ENCODE measurements around the gene SBDS. TPM values are rescaled to one million over a fixed set of nuclear protein-coding genes. Genes with fewer than 3 reads are reported as not detected.
"Not testable (repeated sequence)": the region's sequence is repeated elsewhere in the genome, so short reads cannot be mapped to it uniquely, and the experiment has no call there.

The SBDS gene
- total RNA-seq, 1 donor = 78.9 TPM

GRCh38 chr7:66994691-66995049, 716 bp downstream of the SBDS start:
- H3K4me1 ChIP-seq (ENCODE audit: insufficient read depth, low read length); H3K9me3 ChIP-seq (ENCODE audit: low read depth, low read length); H4K20me1 ChIP-seq (ENCODE audit: insufficient read depth, low read length); DNase-seq (ENCODE audit: insufficient read length, low spot score, missing footprints); H3K27me3 ChIP-seq (ENCODE audit: insufficient read depth, low read length): not testable (repeated sequence)
- peaks cover 31% of the 10 kb centered on the region for H3K79me2 ChIP-seq (ENCODE audit: insufficient read depth, low read length)
- H3K4me2 ChIP-seq (ENCODE audit: insufficient read depth, low read length) = peak overlapping the region; percentile 79
- peak overlapping the region; percentile 62 for H2AFZ ChIP-seq (ENCODE audit: low read length)
- TF ChIP-seq CTCF (IDR thresholded peaks at IDR 0.05; ENCODE audit: extremely low read depth, low read depth, low read length) = peak; percentile 40
- H3K27ac ChIP-seq (ENCODE audit: low read depth, low read length) = peak overlapping the region; percentile 97
- peak overlapping the region; percentile 86 for H3K4me3 ChIP-seq (ENCODE audit: insufficient read depth, low read length)
- H3K36me3 ChIP-seq (ENCODE audit: insufficient read depth, low read length) = peaks cover 16% of the 10 kb centered on the region

GRCh38 chr7:66994051-66994450, 1.3 kb downstream of the SBDS start:
- not testable (repeated sequence) for H2AFZ ChIP-seq (ENCODE audit: low read length); H3K9me3 ChIP-seq (ENCODE audit: low read depth, low read length); H3K27me3 ChIP-seq (ENCODE audit: insufficient read depth, low read length); H3K4me1 ChIP-seq (ENCODE audit: insufficient read depth, low read length); H4K20me1 ChIP-seq (ENCODE audit: insufficient read depth, low read length); DNase-seq (ENCODE audit: insufficient read length, low spot score, missing footprints)
- peak overlapping the region; percentile 86 for H3K4me3 ChIP-seq (ENCODE audit: insufficient read depth, low read length)
- peak overlapping the region; percentile 97 for H3K27ac ChIP-seq (ENCODE audit: low read depth, low read length)
- peaks cover 16% of the 10 kb centered on the region for H3K36me3 ChIP-seq (ENCODE audit: insufficient read depth, low read length)
- H3K4me2 ChIP-seq (ENCODE audit: insufficient read depth, low read length) = peak overlapping the region; percentile 79
- H3K79me2 ChIP-seq (ENCODE audit: insufficient read depth, low read length) = peaks cover 31% of the 10 kb centered on the region

- H3K4me2 ChIP-seq (ENCODE audit: insufficient read depth, low read length); H3K4me1 ChIP-seq (ENCODE audit: insufficient read depth, low read length); H3K27ac ChIP-seq (ENCODE audit: low read depth, low read length); H3K9me3 ChIP-seq (ENCODE audit: low read depth, low read length); H4K20me1 ChIP-seq (ENCODE audit: insufficient read depth, low read length); H3K4me3 ChIP-seq (ENCODE audit: insufficient read depth, low read length); H2AFZ ChIP-seq (ENCODE audit: low read length); DNase-seq (ENCODE audit: insufficient read length, low spot score, missing footprints); H3K27me3 ChIP-seq (ENCODE audit: insufficient read depth, low read length): not testable (repeated sequence)
- H3K79me2 ChIP-seq (ENCODE audit: insufficient read depth, low read length) = peaks cover 21% of the 10 kb centered on the region
- H3K36me3 ChIP-seq (ENCODE audit: insufficient read depth, low read length) = peaks cover 32% of the 10 kb centered on the region
These were observed 5.8 kb downstream of the SBDS start for GRCh38 chr7:66989552-66989951.

GRCh38 chr7:66980336-66980735, 15.1 kb downstream of the SBDS start:
- H3K79me2 ChIP-seq (ENCODE audit: insufficient read depth, low read length); H3K4me2 ChIP-seq (ENCODE audit: insufficient read depth, low read length); H3K4me3 ChIP-seq (ENCODE audit: insufficient read depth, low read length); DNase-seq (ENCODE audit: insufficient read length, low spot score, missing footprints); H2AFZ ChIP-seq (ENCODE audit: low read length); H4K20me1 ChIP-seq (ENCODE audit: insufficient read depth, low read length); H3K36me3 ChIP-seq (ENCODE audit: insufficient read depth, low read length); H3K4me1 ChIP-seq (ENCODE audit: insufficient read depth, low read length); H3K9me3 ChIP-seq (ENCODE audit: low read depth, low read length); H3K27me3 ChIP-seq (ENCODE audit: insufficient read depth, low read length); H3K27ac ChIP-seq (ENCODE audit: low read depth, low read length): not testable (repeated sequence)

GRCh38 chr7:66979013-66979412, 16.4 kb downstream of the SBDS start:
- H3K27me3 ChIP-seq (ENCODE audit: insufficient read depth, low read length); H3K79me2 ChIP-seq (ENCODE audit: insufficient read depth, low read length); H3K4me2 ChIP-seq (ENCODE audit: insufficient read depth, low read length); H4K20me1 ChIP-seq (ENCODE audit: insufficient read depth, low read length); DNase-seq (ENCODE audit: insufficient read length, low spot score, missing footprints); H3K4me1 ChIP-seq (ENCODE audit: insufficient read depth, low read length); H3K36me3 ChIP-seq (ENCODE audit: insufficient read depth, low read length); H3K27ac ChIP-seq (ENCODE audit: low read depth, low read length); H3K4me3 ChIP-seq (ENCODE audit: insufficient read depth, low read length); H2AFZ ChIP-seq (ENCODE audit: low read length); H3K9me3 ChIP-seq (ENCODE audit: low read depth, low read length): not testable (repeated sequence)

GRCh38 chr7:66978312-66978711, 17.1 kb downstream of the SBDS start:
- not testable (repeated sequence) for H4K20me1 ChIP-seq (ENCODE audit: insufficient read depth, low read length); H3K4me1 ChIP-seq (ENCODE audit: insufficient read depth, low read length); H2AFZ ChIP-seq (ENCODE audit: low read length); H3K27ac ChIP-seq (ENCODE audit: low read depth, low read length); DNase-seq (ENCODE audit: insufficient read length, low spot score, missing footprints); H3K9me3 ChIP-seq (ENCODE audit: low read depth, low read length); H3K27me3 ChIP-seq (ENCODE audit: insufficient read depth, low read length); H3K79me2 ChIP-seq (ENCODE audit: insufficient read depth, low read length); H3K4me3 ChIP-seq (ENCODE audit: insufficient read depth, low read length); H3K36me3 ChIP-seq (ENCODE audit: insufficient read depth, low read length); H3K4me2 ChIP-seq (ENCODE audit: insufficient read depth, low read length)

Measured in osteoblast (primary cell).